Colon (tissue), 2 donors: ENCODE measurements around the gene CFAP65.

ENCODE experiments used
- FAIRE-seq: peaks from 2 replicates; lab custom pipeline; 2012; peaks lifted over from hg19 to GRCh38; lab: Jason Lieb, UNC
- donor health status: control.
- donor health status: control.

Gene CFAP65

GRCh38 chr2:219059725-219060682 is 18.7 kb upstream of the CFAP65 start:
- no peak for FAIRE-seq

GRCh38 chr2:219059375-219059724 is 18.0 kb upstream of the CFAP65 start:
- no peak for FAIRE-seq

DNA sequence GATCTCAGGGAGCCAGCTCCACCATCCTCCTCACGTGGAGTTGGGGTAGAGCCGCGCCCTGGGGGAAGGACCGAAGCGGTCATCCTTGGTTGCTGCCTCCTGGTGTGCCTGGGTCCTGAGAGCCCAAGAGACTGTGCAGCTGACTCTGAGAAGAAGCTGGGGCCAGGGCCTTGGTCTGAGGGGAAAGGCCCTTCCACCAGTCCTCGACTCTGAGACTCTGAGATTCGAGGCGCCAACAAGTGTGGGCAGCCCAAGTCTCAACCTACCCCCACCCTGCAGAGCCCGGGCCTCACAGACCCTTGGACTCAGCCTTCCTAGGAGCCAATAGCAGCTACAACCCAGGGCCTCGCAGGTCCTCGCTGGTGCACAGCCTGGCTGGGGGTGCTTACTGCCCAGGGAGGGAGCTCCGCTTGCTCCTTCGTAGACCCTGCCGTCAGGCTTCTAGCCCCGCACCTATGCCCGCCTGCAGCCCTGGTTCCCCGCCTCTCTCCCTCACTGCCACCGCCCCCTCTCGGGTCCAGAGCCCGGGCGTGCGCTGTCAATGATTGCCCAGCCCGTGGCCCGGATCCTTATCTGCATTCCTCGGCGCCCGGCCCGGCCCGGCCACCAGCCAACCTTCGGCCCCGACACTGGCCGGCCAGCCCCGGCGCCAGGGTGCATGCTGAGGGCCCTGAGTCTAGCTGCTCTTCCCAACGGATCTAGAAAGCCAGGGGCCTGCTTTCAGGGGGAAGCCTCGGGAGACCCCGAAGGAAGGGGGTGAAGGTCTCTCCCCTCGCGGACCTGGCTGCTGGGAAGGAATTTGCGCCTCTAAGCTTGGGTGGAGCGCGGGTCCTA is 17.4 kb upstream of the CFAP65 start:
- FAIRE-seq, result no peak

DNA sequence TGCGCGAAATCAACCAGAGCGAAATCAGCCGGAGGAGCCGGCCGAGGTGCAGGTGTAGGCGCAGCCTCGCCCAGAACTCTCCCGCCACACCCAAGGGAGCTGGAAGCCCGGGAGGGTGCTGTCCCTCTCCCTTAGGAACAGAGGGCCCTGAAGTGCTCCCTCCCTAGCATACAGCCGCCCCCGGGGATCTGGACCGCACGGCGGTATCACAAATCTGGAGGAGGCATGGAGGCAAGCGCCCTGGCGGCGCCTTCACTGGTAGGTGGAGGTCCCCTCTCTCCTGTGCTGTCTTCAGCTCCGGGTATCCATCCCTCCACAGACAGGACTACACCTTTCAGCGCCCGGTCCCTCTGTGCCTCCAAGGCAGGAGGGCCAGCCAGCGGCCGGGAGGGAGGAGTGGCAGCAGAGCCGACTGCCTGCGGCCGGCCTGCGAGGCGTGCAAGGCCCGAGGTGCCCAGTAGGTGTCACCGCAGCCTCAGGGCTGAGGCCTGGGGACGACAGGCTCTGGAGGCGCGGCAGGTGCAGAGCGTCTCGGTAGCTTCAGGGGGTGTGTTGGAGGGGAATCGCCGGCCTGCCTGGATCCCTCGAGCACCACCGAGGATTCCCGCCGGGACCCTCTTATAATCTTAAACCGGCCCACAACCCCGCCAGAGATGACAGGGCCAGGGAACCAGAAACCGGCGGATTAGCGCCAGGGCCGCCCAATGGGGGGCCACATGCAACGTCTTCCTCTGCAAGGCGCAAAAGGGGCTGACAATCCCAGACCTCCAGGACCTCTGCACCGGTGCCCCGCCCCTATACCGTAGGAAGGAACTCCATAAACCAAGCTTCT is 16.6 kb upstream of the CFAP65 start:
- no peak for FAIRE-seq

DNA sequence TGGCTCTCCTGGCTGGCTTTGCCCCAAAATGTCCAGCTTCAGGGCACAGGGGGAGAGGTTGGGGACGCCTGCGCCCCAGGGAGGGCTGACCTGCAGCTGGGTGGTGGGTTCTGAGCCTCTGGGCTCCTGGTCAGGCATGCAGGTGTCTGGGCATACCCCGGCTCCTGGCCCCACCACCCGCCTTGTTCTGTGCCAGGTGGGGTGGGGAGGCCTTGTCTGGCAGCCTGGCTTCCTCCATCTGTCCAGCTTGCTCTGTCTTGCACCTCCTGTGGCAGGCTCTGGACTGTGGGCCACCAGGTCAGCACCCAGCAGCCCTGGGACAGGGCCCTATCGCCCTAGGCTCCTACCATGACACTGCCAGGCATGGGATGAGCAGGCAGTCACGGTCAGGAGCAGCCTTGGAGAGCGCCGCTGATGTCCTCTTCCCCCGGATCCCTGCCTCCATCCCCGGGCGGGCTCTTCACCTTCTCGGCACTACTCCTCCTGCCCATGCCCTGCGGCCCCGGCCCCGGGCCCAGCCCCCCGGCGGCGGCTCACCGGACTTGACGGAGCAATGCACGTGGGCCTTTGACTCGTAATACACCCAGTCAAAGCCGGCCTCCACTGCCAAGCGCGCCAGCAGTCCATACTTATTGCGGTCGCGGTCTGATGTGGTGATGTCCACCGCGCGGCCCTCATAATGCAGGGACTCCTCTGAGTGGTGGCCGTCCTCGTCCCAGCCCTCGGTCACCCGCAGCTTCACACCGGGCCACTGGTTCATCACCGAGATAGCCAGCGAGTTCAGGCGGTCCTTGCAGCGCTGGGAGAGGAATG is 15.8 kb upstream of the CFAP65 start:
- no peak for FAIRE-seq

GRCh38 chr2:219056176-219056895 is 15.0 kb upstream of the CFAP65 start:
- no peak for FAIRE-seq

DNA sequence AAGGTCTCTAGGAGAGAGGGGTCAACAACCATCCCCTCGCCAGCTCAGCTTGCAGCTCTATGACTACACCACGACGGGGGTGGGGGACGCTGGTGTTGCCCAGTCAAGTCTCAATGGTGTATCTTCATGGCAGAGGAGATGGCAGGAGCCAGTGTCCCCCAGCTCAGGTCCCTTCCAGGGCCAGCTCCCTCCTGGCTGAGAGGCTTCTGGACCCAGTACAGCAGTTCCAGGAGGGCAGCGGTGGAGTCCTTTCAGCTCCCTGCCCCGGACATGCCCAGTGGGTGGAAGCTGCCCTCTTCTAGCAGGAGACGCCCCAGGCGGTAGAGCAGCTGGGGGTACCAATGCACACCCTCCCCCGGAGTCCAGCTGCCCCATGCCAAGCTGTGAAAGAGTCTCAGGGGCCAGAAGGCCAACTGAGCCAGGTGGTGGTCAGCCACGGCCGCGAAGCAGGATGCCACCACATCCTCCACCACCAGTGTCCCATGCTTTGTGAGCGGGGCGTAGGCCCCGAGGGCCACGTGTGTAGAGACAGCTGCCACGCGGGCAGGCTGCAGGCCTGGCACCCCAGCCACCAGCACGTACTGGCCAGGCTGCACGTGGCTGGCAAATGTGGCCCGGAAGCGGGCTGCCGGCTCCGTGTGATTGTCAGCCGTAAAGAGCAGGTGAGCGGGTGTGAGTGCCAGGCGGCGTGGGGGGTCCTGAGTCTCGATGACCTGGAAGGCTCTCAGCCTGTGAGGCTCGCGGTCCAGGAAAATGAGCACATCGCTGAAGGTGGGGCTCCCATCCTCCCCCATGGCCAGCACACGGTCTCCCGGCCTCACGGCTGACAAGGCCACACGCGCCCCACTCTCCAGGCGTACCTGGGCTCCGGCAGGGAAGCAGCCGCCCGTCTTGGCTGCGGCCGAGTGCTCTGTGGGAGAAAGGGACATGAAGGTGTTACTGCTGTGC is 13.9 kb upstream of the CFAP65 start:
- no peak for FAIRE-seq

DNA sequence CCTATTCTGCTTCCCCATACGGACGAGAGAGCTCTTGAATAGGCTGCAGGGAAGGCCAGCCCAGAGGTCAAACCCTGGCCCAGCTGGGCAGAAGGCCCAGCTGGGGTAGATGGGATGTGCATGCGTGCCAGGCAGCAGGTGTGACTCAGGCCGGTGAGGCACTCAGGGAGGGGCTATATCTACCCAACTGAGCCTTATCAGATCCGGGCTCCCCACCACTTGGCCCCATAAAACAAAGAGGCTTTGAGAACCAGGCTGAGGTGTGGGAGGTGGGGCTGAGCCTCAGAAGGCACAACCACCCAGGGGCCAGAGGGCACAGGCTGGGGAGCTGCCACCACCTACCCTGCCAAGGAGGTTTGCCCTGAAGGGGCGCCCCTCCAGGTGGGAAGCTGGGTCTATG is 8.0 kb upstream of the CFAP65 start:
- no peak for FAIRE-seq

- no peak for FAIRE-seq
Measured at GRCh38 chr2:219045937-219046550, 4.7 kb upstream of the CFAP65 start.

DNA sequence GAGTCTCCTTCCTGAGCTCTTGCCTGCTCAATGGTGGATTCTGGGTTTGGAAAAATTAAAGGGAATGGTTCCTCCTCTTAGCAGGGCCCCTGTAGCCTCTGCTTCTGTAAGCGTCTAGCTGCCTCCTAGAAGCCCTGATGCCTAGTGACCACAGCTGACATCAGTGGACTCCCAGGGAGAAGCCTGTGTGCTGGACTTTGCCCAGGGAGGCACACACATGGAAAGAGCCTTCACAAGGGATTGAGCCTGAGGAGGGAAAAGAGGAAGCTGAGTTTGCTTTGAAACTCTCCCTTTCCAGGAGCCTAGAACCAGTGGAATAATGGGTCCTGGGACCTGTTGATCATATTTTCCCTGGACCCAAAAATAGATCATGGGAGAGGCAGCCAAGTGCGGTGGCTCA is 1.4 kb upstream of the CFAP65 start:
- FAIRE-seq, result no peak

GRCh38 chr2:219042157-219042556 is 841 bp upstream of the CFAP65 start:
- FAIRE-seq, result no peak

DNA sequence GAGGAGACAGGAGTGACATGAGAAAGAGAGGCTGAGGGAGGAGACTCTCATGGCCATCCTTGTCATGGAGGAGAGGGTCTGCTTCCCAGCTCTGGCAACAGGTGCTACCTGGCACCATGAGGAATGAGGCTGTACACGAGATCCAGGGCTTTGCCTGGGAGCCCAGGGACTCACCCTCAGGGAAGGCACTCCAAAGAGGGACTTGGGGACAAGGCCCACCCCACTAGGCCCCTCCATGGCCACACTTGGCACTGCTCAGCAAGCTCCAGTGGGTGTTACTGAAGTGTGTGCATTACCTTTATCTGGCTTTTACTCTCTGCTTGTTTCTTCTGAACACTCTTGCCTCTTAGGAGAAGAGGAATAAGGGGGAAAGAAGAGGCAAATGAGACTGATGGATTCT is 2.7 kb downstream of the CFAP65 start:
- FAIRE-seq, result no peak

GRCh38 chr2:219037783-219038499 is 3.4 kb downstream of the CFAP65 start:
- FAIRE-seq, result no peak

DNA sequence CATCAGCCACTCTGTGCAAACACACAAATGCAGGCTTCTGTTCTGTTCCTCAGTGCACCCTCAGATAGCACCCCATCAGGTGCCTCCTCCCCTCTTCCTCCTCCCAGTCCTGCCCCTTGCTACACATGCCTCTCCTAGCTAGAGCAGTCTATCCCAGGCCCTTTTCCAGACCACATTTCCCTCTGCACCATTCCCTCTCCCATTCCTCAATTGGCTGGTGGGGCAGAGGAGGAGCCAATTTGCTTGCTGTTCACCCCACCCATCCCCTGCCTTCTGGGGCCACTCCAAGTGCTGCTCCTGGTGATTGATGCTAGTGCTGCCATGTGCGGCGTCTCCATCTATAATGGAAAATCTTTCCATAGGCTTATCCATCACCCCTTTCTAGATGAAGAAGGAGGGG is 5.4 kb downstream of the CFAP65 start:
- no peak for FAIRE-seq

- FAIRE-seq, result no peak
Measured at GRCh38 chr2:219034823-219035222, 6.5 kb downstream of the CFAP65 start.

DNA sequence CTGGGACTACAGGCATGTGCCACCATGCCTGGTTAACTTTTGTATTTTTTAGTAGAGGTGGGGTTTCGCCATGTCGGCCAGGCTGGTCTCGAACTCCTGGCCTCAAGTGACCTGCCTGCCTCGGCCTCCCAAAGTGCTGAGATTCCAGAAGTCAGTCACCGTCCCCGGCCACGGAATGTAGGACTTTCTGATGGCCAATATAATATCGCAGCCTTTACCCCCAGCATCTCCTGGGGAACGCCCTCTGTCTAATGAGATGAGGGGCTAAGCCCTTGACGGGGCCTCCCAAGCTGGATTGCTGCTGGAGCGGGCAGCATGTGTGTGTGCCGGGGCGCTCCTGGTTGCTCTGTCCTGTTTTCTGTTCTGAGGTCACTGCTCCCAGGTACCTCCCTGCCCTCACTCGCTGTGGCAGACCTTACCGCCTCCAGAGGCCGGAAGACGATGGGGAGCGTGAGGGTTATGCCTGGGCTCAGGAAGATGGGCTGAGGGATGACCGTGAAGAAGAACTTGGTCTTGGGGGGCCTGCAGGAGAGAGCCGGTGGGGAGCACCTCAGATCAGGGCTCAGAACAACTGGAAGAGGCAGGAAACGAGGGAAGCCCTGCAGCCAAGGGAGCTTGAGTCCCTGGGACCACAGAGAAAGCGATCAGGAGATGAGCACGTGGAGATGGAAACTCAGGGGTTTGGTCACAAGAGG is 9.1 kb downstream of the CFAP65 start:
- FAIRE-seq, result no peak

- FAIRE-seq, result no peak
Measured at GRCh38 chr2:219031005-219031738, 10.1 kb downstream of the CFAP65 start.
